OCI-LY3 (cell line): ENCODE measurements around the gene EEIG2.
"Not testable (repeated sequence)": the region's sequence is repeated elsewhere in the genome, so short reads cannot be mapped to it uniquely, and the experiment has no call there.

Source experiments
- H2AFZ ChIP-seq: fragments of 200-600, 300-600 bp; shearing (Covaris generic); 2 replicates; pipeline ENCODE4 v1.6.0; 2014; ENCODE audit warnings: antibody characterized with exemption, low read depth, low read length
- H3K27ac ChIP-seq: fragments of 200-600, 300-600 bp; sonication (generic); 2 replicates; pipeline ENCODE4 v1.5.1; 2014; ENCODE audit warnings: mild to moderate bottlenecking, low read length, moderate library complexity, mixed read lengths
- H3K27me3 ChIP-seq: fragments of 200-600, 300-600 bp; sonication (generic); 2 replicates; pipeline ENCODE4 v1.6.1; 2014; ENCODE audit warnings: low read depth, low read length, mixed read lengths
- H3K36me3 ChIP-seq: fragments of 200-600, 300-600 bp; sonication (generic); replicated peaks from 2 replicates; pipeline ENCODE3; 2014; ENCODE audit warnings: low read depth, low read length, mixed read lengths
- H3K4me1 ChIP-seq: fragments of 300-600, 200-600 bp; sonication (generic); 2 replicates; pipeline ENCODE4 v1.6.1; 2014; ENCODE audit warnings: low read length, mixed read lengths
- H3K4me2 ChIP-seq: fragments of 200-600, 300-600 bp; sonication (generic); 2 replicates; pipeline ENCODE4 v1.6.1; 2014; ENCODE audit warnings: low read length, mixed read lengths
- H3K4me3 ChIP-seq: fragments of 300-600, 200-600 bp; sonication (generic); 2 replicates; pipeline ENCODE4 v1.5.1; 2014; ENCODE audit warnings: antibody characterized with exemption, mild to moderate bottlenecking, low read length, moderate library complexity
- H3K79me2 ChIP-seq: fragments of 300-600, 200-600 bp; shearing (Covaris generic); 2 replicates; pipeline ENCODE4 v1.6.1; 2014; ENCODE audit warnings: mild to moderate bottlenecking, low read length, mixed read lengths
- H3K9ac ChIP-seq: fragments of 300-600, 200-600 bp; shearing (Covaris generic); 2 replicates; pipeline ENCODE4 v1.6.0; 2014; ENCODE audit warnings: mild to moderate bottlenecking, low read length, moderate library complexity
- H3K9me3 ChIP-seq: fragments of 200-600, 300-600 bp; shearing (Covaris generic); 2 replicates; pipeline ENCODE4 v1.6.1; 2014; ENCODE audit warnings: low read length, mixed read lengths; ENCODE audit not compliant: insufficient read depth
- H4K20me1 ChIP-seq: fragments of 200-600, 300-600 bp; sonication (generic); 2 replicates; pipeline ENCODE4 v1.6.1; 2016; ENCODE audit warnings: low read length, mixed read lengths; ENCODE audit not compliant: insufficient read depth
- EZH2phosphoT487 ChIP-seq: fragments of 200-600 bp; shearing (Covaris generic); IDR thresholded peaks from 2 replicates; pipeline ENCODE4 v1.6.1; 2018; ENCODE audit warnings: antibody characterized with exemption, mixed run types, low read depth
- TF ChIP-seq, protein P1 (sequence below): fragments of 200-600, 300-600 bp; sonication (generic); IDR thresholded peaks from 2 replicates; pipeline ENCODE4 v1.5.1; 2014; ENCODE audit warnings: antibody characterized with exemption, low read length, low read depth

Gene EEIG2

DNA sequence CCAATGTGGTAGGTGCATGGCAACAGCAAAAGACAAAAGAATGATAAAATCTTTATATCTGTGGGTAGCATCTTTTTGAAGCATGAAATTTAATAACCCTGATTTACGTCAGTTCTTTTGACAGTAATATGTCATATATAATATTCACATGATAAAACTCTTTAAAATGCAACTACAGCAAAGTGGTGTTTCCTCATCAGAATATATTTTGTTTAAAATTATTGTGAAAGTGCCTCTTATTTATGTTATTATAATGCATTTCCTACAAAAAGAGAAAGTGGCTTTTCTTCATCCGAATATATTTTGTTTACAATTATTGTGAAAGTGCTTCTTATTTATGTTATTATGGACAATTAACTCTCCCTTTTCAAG, 46.9 kb upstream of the EEIG2 start:
- Histone ChIP-seq H3K4me3 (no peak overlapping the region), H3K4me1 (no peaks in the 10 kb centered on the region), H3K9ac (no peak overlapping the region), H3K9me3 (no peaks in the 10 kb centered on the region), H3K79me2 (no peaks in the 10 kb centered on the region), H2AFZ (no peak overlapping the region), H3K27ac (no peak overlapping the region), H3K4me2 (no peak overlapping the region), H3K27me3 (no peaks in the 10 kb centered on the region), H3K36me3 (no peaks in the 10 kb centered on the region), H4K20me1 (no peaks in the 10 kb centered on the region)
- TF ChIP-seq, protein P1, sequence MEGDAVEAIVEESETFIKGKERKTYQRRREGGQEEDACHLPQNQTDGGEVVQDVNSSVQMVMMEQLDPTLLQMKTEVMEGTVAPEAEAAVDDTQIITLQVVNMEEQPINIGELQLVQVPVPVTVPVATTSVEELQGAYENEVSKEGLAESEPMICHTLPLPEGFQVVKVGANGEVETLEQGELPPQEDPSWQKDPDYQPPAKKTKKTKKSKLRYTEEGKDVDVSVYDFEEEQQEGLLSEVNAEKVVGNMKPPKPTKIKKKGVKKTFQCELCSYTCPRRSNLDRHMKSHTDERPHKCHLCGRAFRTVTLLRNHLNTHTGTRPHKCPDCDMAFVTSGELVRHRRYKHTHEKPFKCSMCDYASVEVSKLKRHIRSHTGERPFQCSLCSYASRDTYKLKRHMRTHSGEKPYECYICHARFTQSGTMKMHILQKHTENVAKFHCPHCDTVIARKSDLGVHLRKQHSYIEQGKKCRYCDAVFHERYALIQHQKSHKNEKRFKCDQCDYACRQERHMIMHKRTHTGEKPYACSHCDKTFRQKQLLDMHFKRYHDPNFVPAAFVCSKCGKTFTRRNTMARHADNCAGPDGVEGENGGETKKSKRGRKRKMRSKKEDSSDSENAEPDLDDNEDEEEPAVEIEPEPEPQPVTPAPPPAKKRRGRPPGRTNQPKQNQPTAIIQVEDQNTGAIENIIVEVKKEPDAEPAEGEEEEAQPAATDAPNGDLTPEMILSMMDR: no peak
- TF ChIP-seq EZH2phosphoT487: no peak

DNA sequence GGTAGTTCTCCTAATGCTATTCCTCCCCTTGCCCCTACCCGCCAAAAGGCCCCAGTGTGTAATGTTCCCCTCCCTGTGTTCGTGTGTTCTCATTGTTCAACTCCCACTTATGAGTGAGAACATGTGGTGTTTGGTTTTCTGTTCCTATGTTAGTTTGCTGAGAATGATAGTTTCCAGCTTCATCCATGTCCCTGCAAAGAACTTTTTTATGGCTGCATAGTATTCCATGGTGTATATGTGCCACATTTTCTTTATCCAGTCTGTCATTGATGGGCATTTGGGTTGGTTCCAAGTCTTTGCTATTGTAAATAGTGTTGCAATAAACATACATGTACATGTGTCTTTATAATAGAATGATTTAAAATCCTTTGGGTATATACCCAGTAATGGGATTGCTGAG, 46.0 kb upstream of the EEIG2 start:
- not testable (repeated sequence) for H3K9me3 ChIP-seq, H3K27me3 ChIP-seq, H3K27ac ChIP-seq

GRCh38 chr1:108517301-108517897, 42.5 kb upstream of the EEIG2 start:
- not testable (repeated sequence) for H3K9me3 ChIP-seq, H4K20me1 ChIP-seq, H2AFZ ChIP-seq, H3K9ac ChIP-seq, H3K27me3 ChIP-seq, H3K4me3 ChIP-seq, H3K4me1 ChIP-seq, H3K79me2 ChIP-seq, H3K4me2 ChIP-seq, H3K27ac ChIP-seq, H3K36me3 ChIP-seq

More for the DNA sequence above, 46.0 kb upstream of the EEIG2 start:
- H3K36me3 ChIP-seq, H3K4me1 ChIP-seq, H4K20me1 ChIP-seq, H3K79me2 ChIP-seq, H2AFZ ChIP-seq, H3K4me3 ChIP-seq, H3K9ac ChIP-seq, H3K4me2 ChIP-seq: not testable (repeated sequence)

DNA sequence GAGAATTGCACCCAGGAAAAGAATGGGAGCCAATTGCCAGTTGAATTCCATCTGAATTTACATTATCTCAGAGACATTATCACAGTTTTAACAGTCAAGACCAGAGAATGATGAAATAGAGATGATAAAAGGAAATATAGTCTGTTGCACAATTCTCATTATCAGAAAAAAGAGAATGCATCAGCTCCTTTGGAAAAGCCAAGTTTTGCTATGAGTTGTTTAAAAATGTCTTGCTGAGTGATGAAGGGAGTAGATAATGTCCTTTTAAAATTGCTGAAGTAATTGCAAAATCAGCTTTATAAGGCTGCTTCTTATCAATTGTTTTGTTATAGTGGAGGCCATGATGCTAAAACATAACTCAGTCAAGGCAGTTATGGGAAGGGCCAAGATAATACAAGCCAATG, 37.9 kb upstream of the EEIG2 start:
- Histone ChIP-seq H3K27me3 (no peaks in the 10 kb centered on the region), H2AFZ (no peak overlapping the region)

DNA sequence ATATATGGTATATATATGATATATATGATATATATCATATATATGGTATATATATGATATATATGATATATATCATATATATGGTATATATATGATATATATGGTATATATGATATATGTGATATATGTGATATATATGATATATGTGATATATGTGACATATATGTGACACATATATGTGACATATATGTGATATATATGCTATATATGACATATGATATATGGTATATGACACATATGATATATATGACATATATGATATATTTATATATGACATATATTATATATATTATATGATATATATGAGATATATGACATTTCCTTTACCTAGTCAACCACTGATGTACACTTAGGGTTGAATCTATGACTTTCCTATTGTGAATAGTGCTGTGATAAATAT, 36.1 kb upstream of the EEIG2 start:
- Histone ChIP-seq H3K4me3 (no peak overlapping the region), H3K4me2 (no peak overlapping the region), H3K27me3 (no peaks in the 10 kb centered on the region), H4K20me1 (no peaks in the 10 kb centered on the region), H3K9me3 (no peaks in the 10 kb centered on the region), H3K79me2 (no peaks in the 10 kb centered on the region), H3K27ac (no peak overlapping the region), H3K4me1 (no peaks in the 10 kb centered on the region), H2AFZ (no peak overlapping the region), H3K36me3 (no peaks in the 10 kb centered on the region), H3K9ac (no peak overlapping the region)
- TF ChIP-seq, protein P1: no peak
- no peak for TF ChIP-seq EZH2phosphoT487

More for the DNA sequence above, 37.9 kb upstream of the EEIG2 start:
- Histone ChIP-seq H3K9ac (no peak overlapping the region), H3K4me1 (no peaks in the 10 kb centered on the region), H3K4me3 (no peak overlapping the region), H3K27ac (no peak overlapping the region), H3K36me3 (no peaks in the 10 kb centered on the region), H3K79me2 (no peaks in the 10 kb centered on the region), H3K9me3 (no peaks in the 10 kb centered on the region), H4K20me1 (no peaks in the 10 kb centered on the region), H3K4me2 (no peak overlapping the region)
- TF ChIP-seq EZH2phosphoT487: no peak
- TF ChIP-seq, protein P1: no peak
